Osteocyte (in vitro differentiated cells): ENCODE data around the gene ATF3. TPM values are rescaled to one million over a fixed set of nuclear protein-coding genes. Genes with fewer than 3 reads are reported as not detected.
A peak's percentile ranks its signal among the peaks of the same experiment; 100 is the strongest.

Experiments used
- DNase-seq: peaks from one replicate; pipeline ENCODE4 v3.0.0; 2021; ENCODE audit warnings: mixed read lengths; ENCODE audit not compliant: unreplicated experiment; ENCODE audit errors: extremely low spot score
- H3K27ac Mint-ChIP-seq: one replicate; pipeline ENCODE4 v1.8.0; 2021; ENCODE audit warnings: mild to moderate bottlenecking, mixed read lengths; ENCODE audit not compliant: unreplicated experiment
- H3K27me3 Mint-ChIP-seq: one replicate; pipeline ENCODE4 v1.8.0; 2021; ENCODE audit warnings: mixed read lengths; ENCODE audit not compliant: unreplicated experiment
- H3K36me3 Mint-ChIP-seq: one replicate; pipeline ENCODE4 v1.8.0; 2021; ENCODE audit warnings: mixed read lengths; ENCODE audit not compliant: unreplicated experiment
- H3K4me1 Mint-ChIP-seq: one replicate; pipeline ENCODE4 v1.8.0; 2021; ENCODE audit warnings: mixed read lengths; ENCODE audit not compliant: unreplicated experiment
- H3K4me3 Mint-ChIP-seq: one replicate; pipeline ENCODE4 v1.8.0; 2021; ENCODE audit warnings: mild to moderate bottlenecking, moderate library complexity, mixed read lengths; ENCODE audit not compliant: unreplicated experiment
- H3K9me3 Mint-ChIP-seq: one replicate; pipeline ENCODE4 v1.8.0; 2021; ENCODE audit warnings: mixed read lengths; ENCODE audit not compliant: unreplicated experiment
- CTCF ChIP-seq: fragments of 200-600 bp; sonication (generic); IDR thresholded peaks from 2 replicates; pipeline ENCODE4 v1.5.0; 2021; ENCODE audit warnings: antibody characterized with exemption, mild to moderate bottlenecking, moderate library complexity
- total RNA-seq: library from RNA; stranded (reverse); gene quantifications from 2 replicates; pipeline ENCODE4 v1.2.1, GENCODE V29; 2021

Gene ATF3
- total RNA-seq, 1 donor from 2014 or later, result 45.3 TPM

- no peak for DNase-seq
- H3K9me3 Mint-ChIP-seq, result no peaks in the 10 kb centered on the region
- H3K4me1 Mint-ChIP-seq, result peaks cover 34% of the 10 kb centered on the region
- peak overlapping the region; percentile 96 for H3K27ac Mint-ChIP-seq
- peaks cover 51% of the 10 kb centered on the region for H3K27me3 Mint-ChIP-seq
- no peak for TF ChIP-seq CTCF
- H3K36me3 Mint-ChIP-seq, result no peaks in the 10 kb centered on the region
- peak overlapping the region; percentile 84 for H3K4me3 Mint-ChIP-seq
Measured at GRCh38 chr1:212607913-212608391, 609 bp upstream of the ATF3 start.

- peak; percentile 90 for DNase-seq
- TF ChIP-seq CTCF, result peak; percentile 74
- Mint-ChIP-seq H3K36me3 (no peaks in the 10 kb centered on the region), H3K27ac (peak overlapping the region; percentile 96), H3K4me3 (peak overlapping the region; percentile 84), H3K9me3 (no peaks in the 10 kb centered on the region), H3K27me3 (peaks cover 39% of the 10 kb centered on the region), H3K4me1 (peaks cover 36% of the 10 kb centered on the region)
Measured at GRCh38 chr1:212608959-212609700, 569 bp downstream of the ATF3 start.

GRCh38 chr1:212609701-212610574, 1.4 kb downstream of the ATF3 start:
- H3K4me3 Mint-ChIP-seq, result peak overlapping the region; percentile 84
- peaks cover 31% of the 10 kb centered on the region for H3K27me3 Mint-ChIP-seq
- H3K4me1 Mint-ChIP-seq, result peaks cover 43% of the 10 kb centered on the region
- H3K9me3 Mint-ChIP-seq, result no peaks in the 10 kb centered on the region
- no peak for DNase-seq
- peak overlapping the region; percentile 96 for H3K27ac Mint-ChIP-seq
- no peaks in the 10 kb centered on the region for H3K36me3 Mint-ChIP-seq
- no peak for TF ChIP-seq CTCF

- H3K27me3 Mint-ChIP-seq, result peaks cover 25% of the 10 kb centered on the region
- peaks cover 3% of the 10 kb centered on the region for H3K36me3 Mint-ChIP-seq
- no peak for TF ChIP-seq CTCF
- no peak for DNase-seq
- peak overlapping the region; percentile 47 for H3K27ac Mint-ChIP-seq
- peaks cover 43% of the 10 kb centered on the region for H3K4me1 Mint-ChIP-seq
- peak overlapping the region; percentile 84 for H3K4me3 Mint-ChIP-seq
- no peaks in the 10 kb centered on the region for H3K9me3 Mint-ChIP-seq
Measured at GRCh38 chr1:212610575-212610967, 2.0 kb downstream of the ATF3 start.
